ENCODE results near the gene MED23. TPM values are rescaled to one million over a fixed set of nuclear protein-coding genes. Genes with fewer than 3 reads are reported as not detected.

Gene MED23
- total RNA-seq, 2 experiments from 2014 or later, result 30.2 to 34.2 TPM

- Histone ChIP-seq H2AFZ (ENCODE audit: low read length) (no peak overlapping the region), H4K20me1 (ENCODE audit: insufficient read depth, low read length) (no peaks in the 10 kb centered on the region), H3K9me3 (ENCODE audit: low read length) (no peaks in the 10 kb centered on the region), H3K4me2 (ENCODE audit: low read length) (no peak overlapping the region), H3K27ac (ENCODE audit: low read depth, low read length, poor library complexity, severe bottlenecking) (no peak overlapping the region), H3K9me2 (ENCODE audit: insufficient read depth, low read length) (no peaks in the 10 kb centered on the region), H3K79me2 (ENCODE audit: insufficient read depth, low read depth, low read length) (no peaks in the 10 kb centered on the region), H3K36me3 (ENCODE audit: insufficient read depth, low read length) (peaks cover 94% of the 10 kb centered on the region), H3K4me1 (ENCODE audit: insufficient read depth, low read length, poor library complexity, severe bottlenecking) (no peaks in the 10 kb centered on the region), H3K4me3 (ENCODE audit: low read depth, low read length, poor library complexity, severe bottlenecking) (no peak overlapping the region)
- TF ChIP-seq EZH2phosphoT487 (IDR thresholded peaks at IDR 0.05; ENCODE audit: borderline replicate concordance, low read depth, low read length) (no peak), CTCF (conservative IDR thresholded peaks at IDR 0.05; ENCODE audit: low read length) (no peak)
- intact Hi-C loops (cut with micrococcal nuclease; ENCODE audit: unreplicated experiment), result no loop called here
- ChIA-PET CTCF (ENCODE audit: unreplicated experiment) (no interaction called here), POLR2A (interaction anchor here (0.6 kb wide), 1 partner anchor 147 kb away, joined by 3 read pairs; no protein-coding TSS in a partner anchor)
- BruUV-seq (replicated peaks), result no TSS peak
- DNase-seq (ENCODE audit: low spot score), result no peak
Observed at GRCh38 chr6:131592935-131593334, 35.1 kb downstream of the MED23 start.

- Histone ChIP-seq H3K9me2 (ENCODE audit: insufficient read depth, low read length) (no peaks in the 10 kb centered on the region), H3K27ac (ENCODE audit: low read depth, low read length, poor library complexity, severe bottlenecking) (no peak overlapping the region), H3K79me2 (ENCODE audit: insufficient read depth, low read depth, low read length) (no peaks in the 10 kb centered on the region), H3K9me3 (ENCODE audit: low read length) (no peaks in the 10 kb centered on the region), H2AFZ (ENCODE audit: low read length) (no peak overlapping the region), H4K20me1 (ENCODE audit: insufficient read depth, low read length) (no peaks in the 10 kb centered on the region), H3K4me1 (ENCODE audit: insufficient read depth, low read length, poor library complexity, severe bottlenecking) (no peaks in the 10 kb centered on the region), H3K4me3 (ENCODE audit: low read depth, low read length, poor library complexity, severe bottlenecking) (no peak overlapping the region), H3K36me3 (ENCODE audit: insufficient read depth, low read length) (peaks cover 96% of the 10 kb centered on the region), H3K4me2 (ENCODE audit: low read length) (no peak overlapping the region)
- CTCF ChIA-PET (ENCODE audit: unreplicated experiment), result no interaction called here
- intact Hi-C loops (cut with micrococcal nuclease; ENCODE audit: unreplicated experiment), result no loop called here
- TF ChIP-seq EZH2phosphoT487 (IDR thresholded peaks at IDR 0.05; ENCODE audit: borderline replicate concordance, low read depth, low read length), result no peak
- TF ChIP-seq CTCF (conservative IDR thresholded peaks at IDR 0.05; ENCODE audit: low read length), result no peak
- POLR2A ChIA-PET, result interaction anchor here (0.5 kb wide), 1 partner anchor 12 kb away, joined by 3 read pairs; no protein-coding TSS in a partner anchor
- BruUV-seq (replicated peaks), result no TSS peak
- no peak for DNase-seq (ENCODE audit: low spot score)
Observed at GRCh38 chr6:131588643-131589042, 39.4 kb downstream of the MED23 start.

GRCh38 chr6:131587909-131588308 is 40.1 kb downstream of the MED23 start:
- ChIA-PET CTCF (ENCODE audit: unreplicated experiment) (no interaction called here), POLR2A (interaction anchor here (0.5 to 1.1 kb wide), 2 partner anchors 13 to 116 kb away, joined by 3 read pairs; no protein-coding TSS in a partner anchor)
- TF ChIP-seq EZH2phosphoT487 (IDR thresholded peaks at IDR 0.05; ENCODE audit: borderline replicate concordance, low read depth, low read length), result no peak
- TF ChIP-seq CTCF (conservative IDR thresholded peaks at IDR 0.05; ENCODE audit: low read length), result no peak
- Histone ChIP-seq H3K27ac (ENCODE audit: low read depth, low read length, poor library complexity, severe bottlenecking) (no peak overlapping the region), H3K79me2 (ENCODE audit: insufficient read depth, low read depth, low read length) (no peaks in the 10 kb centered on the region), H3K36me3 (ENCODE audit: insufficient read depth, low read length) (peaks cover 98% of the 10 kb centered on the region), H3K4me3 (ENCODE audit: low read depth, low read length, poor library complexity, severe bottlenecking) (no peak overlapping the region), H3K9me2 (ENCODE audit: insufficient read depth, low read length) (no peaks in the 10 kb centered on the region), H3K9me3 (ENCODE audit: low read length) (no peaks in the 10 kb centered on the region), H3K4me1 (ENCODE audit: insufficient read depth, low read length, poor library complexity, severe bottlenecking) (no peaks in the 10 kb centered on the region), H2AFZ (ENCODE audit: low read length) (no peak overlapping the region), H4K20me1 (ENCODE audit: insufficient read depth, low read length) (no peaks in the 10 kb centered on the region), H3K4me2 (ENCODE audit: low read length) (no peak overlapping the region)
- intact Hi-C loops (cut with micrococcal nuclease; ENCODE audit: unreplicated experiment), result no loop called here
- BruUV-seq (replicated peaks), result no TSS peak
- DNase-seq (ENCODE audit: low spot score), result no peak
